ENCODE results near the gene SMCO4. TPM values are rescaled to one million over a fixed set of nuclear protein-coding genes. Genes with fewer than 3 reads are reported as not detected.
A peak's percentile ranks its signal among the peaks of the same experiment; 100 is the strongest.

SMCO4 gene
- total RNA-seq, 1 donor = 15.6 TPM

DNA sequence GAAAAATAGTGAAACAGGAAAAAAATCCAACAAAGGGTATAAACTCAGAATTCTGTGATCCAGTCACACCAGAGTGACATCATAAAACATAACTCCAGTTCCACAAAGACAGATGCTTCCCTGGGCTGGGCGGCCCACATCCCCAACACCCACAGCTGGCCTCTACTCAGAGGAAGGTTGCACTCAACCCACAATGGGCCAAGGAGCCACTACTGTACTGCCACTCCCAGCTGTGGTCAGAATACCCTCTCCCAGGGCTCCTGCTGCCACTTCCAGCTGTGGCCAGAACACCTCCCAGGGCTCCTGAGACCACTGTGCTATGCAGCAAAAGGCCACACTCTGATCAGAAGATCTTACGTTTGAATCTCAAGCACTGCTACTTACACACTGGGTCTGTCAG is 18.3 kb downstream of the SMCO4 start:
- H3K36me3 ChIP-seq (ENCODE audit: insufficient read depth, low read length) = peaks cover 3% of the 10 kb centered on the region
- no peaks in the 10 kb centered on the region for H3K27me3 ChIP-seq (ENCODE audit: insufficient read depth, low read length)
- no peak for DNase-seq (ENCODE audit: insufficient read length, low spot score, missing footprints)
- no peak overlapping the region for H3K4me3 ChIP-seq (ENCODE audit: insufficient read depth, low read length)
- peak overlapping the region; percentile 76 for H3K4me2 ChIP-seq (ENCODE audit: insufficient read depth, low read length)
- TF ChIP-seq, protein P1, sequence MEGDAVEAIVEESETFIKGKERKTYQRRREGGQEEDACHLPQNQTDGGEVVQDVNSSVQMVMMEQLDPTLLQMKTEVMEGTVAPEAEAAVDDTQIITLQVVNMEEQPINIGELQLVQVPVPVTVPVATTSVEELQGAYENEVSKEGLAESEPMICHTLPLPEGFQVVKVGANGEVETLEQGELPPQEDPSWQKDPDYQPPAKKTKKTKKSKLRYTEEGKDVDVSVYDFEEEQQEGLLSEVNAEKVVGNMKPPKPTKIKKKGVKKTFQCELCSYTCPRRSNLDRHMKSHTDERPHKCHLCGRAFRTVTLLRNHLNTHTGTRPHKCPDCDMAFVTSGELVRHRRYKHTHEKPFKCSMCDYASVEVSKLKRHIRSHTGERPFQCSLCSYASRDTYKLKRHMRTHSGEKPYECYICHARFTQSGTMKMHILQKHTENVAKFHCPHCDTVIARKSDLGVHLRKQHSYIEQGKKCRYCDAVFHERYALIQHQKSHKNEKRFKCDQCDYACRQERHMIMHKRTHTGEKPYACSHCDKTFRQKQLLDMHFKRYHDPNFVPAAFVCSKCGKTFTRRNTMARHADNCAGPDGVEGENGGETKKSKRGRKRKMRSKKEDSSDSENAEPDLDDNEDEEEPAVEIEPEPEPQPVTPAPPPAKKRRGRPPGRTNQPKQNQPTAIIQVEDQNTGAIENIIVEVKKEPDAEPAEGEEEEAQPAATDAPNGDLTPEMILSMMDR (IDR thresholded peaks at IDR 0.05; ENCODE audit: extremely low read depth, low read depth, low read length) = no peak
- no peak overlapping the region for H2AFZ ChIP-seq (ENCODE audit: low read length)
- no peaks in the 10 kb centered on the region for H3K9me3 ChIP-seq (ENCODE audit: low read depth, low read length)
- peaks cover 45% of the 10 kb centered on the region for H3K4me1 ChIP-seq (ENCODE audit: insufficient read depth, low read length)
- H3K27ac ChIP-seq (ENCODE audit: low read depth, low read length) = peak overlapping the region; percentile 65
- peaks cover 35% of the 10 kb centered on the region for H3K79me2 ChIP-seq (ENCODE audit: insufficient read depth, low read length)
- H4K20me1 ChIP-seq (ENCODE audit: insufficient read depth, low read length) = peaks cover 3% of the 10 kb centered on the region

DNA sequence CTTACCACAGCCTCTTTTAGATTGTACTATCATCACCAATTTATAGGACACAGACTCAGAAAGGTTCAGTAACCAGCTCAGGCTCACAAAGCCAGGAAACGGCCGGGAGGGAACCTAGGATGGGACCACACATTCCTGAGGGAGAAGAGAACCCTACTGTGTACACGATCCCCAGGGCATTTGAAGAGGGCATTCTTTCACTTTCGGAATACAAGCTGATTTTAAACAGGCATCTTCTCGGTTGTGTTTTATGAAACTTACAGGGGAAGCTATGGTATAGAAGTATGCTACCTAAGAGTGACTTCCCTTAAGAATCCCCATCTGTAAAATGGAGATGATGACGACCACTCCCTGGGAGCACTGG is 19.0 kb downstream of the SMCO4 start:
- H4K20me1 ChIP-seq (ENCODE audit: insufficient read depth, low read length) = peaks cover 3% of the 10 kb centered on the region
- H3K27me3 ChIP-seq (ENCODE audit: insufficient read depth, low read length) = no peaks in the 10 kb centered on the region
- no peaks in the 10 kb centered on the region for H3K9me3 ChIP-seq (ENCODE audit: low read depth, low read length)
- H3K36me3 ChIP-seq (ENCODE audit: insufficient read depth, low read length) = peaks cover 3% of the 10 kb centered on the region
- peaks cover 38% of the 10 kb centered on the region for H3K4me1 ChIP-seq (ENCODE audit: insufficient read depth, low read length)
- peak overlapping the region; percentile 76 for H3K4me2 ChIP-seq (ENCODE audit: insufficient read depth, low read length)
- DNase-seq (ENCODE audit: insufficient read length, low spot score, missing footprints) = no peak
- peak overlapping the region; percentile 43 for H3K4me3 ChIP-seq (ENCODE audit: insufficient read depth, low read length)
- H3K27ac ChIP-seq (ENCODE audit: low read depth, low read length) = peak overlapping the region; percentile 65
- peak overlapping the region; percentile 60 for H2AFZ ChIP-seq (ENCODE audit: low read length)
- TF ChIP-seq, protein P1 (IDR thresholded peaks at IDR 0.05; ENCODE audit: extremely low read depth, low read depth, low read length) = no peak
- H3K79me2 ChIP-seq (ENCODE audit: insufficient read depth, low read length) = peaks cover 35% of the 10 kb centered on the region

DNA sequence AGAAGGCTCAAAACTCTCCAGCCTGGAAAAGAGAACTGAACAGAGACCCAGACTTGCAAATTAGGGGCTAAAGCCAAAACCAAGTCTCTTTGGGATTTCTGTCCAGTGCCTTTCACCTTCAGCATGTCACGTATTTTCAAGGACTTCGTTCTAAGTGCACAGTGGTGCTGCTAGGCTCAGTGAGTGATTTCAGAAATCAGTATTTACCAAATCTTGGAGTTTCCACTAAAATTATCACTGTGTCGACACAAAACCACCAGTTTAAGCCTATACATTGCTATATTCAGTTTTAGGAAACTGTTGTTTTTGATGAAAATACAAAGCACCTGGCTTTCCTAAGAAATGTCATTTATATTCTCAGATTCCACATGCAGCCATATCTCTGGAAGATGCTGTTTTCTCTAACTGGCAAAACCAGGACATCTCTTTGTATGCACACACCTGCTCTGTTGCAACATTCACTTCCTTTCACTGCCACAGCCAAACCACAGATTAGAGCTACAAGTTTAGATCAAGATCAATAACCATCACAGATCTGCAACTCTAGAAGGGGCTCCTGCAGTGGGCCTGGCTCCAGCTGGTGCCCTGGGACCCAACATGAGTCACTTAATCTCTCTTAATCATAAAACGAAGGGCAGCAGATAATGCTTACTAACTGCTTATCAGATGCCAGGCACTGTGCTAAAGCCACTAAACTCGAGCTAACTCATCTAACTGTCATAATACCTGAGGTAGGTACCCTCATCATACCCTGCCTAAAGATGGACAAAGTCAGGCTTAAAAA is 22.3 kb downstream of the SMCO4 start:
- Histone ChIP-seq H3K4me2 (ENCODE audit: insufficient read depth, low read length) (no peak overlapping the region), H3K27ac (ENCODE audit: low read depth, low read length) (no peak overlapping the region), H3K9me3 (ENCODE audit: low read depth, low read length) (no peaks in the 10 kb centered on the region), H3K4me1 (ENCODE audit: insufficient read depth, low read length) (peaks cover 26% of the 10 kb centered on the region), H3K79me2 (ENCODE audit: insufficient read depth, low read length) (peaks cover 17% of the 10 kb centered on the region), H3K27me3 (ENCODE audit: insufficient read depth, low read length) (no peaks in the 10 kb centered on the region), H4K20me1 (ENCODE audit: insufficient read depth, low read length) (peaks cover 1% of the 10 kb centered on the region), H3K4me3 (ENCODE audit: insufficient read depth, low read length) (no peak overlapping the region), H2AFZ (ENCODE audit: low read length) (no peak overlapping the region), H3K36me3 (ENCODE audit: insufficient read depth, low read length) (peaks cover 3% of the 10 kb centered on the region)
- no peak for DNase-seq (ENCODE audit: insufficient read length, low spot score, missing footprints)
- TF ChIP-seq, protein P1 (IDR thresholded peaks at IDR 0.05; ENCODE audit: extremely low read depth, low read depth, low read length) = no peak

DNA sequence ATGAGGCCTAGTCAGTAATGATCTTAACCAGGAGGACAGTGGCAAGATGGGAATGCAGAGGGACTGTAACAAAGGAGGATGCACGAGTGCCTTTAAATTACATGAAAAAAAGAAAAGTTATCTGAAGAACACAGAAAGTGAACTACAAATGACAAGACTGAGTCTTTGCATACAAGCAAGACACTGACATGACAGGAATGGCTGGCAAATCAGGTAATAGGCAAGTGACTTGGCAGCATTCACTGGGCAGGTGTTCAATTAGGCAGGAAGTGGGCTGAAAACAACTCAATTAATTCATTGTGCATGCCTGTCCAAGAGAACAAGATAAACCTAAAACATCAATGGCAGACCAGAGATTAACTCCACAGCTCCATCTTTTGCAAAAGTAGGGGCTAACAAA is 24.0 kb downstream of the SMCO4 start:
- Histone ChIP-seq H3K4me2 (ENCODE audit: insufficient read depth, low read length) (no peak overlapping the region), H3K4me3 (ENCODE audit: insufficient read depth, low read length) (no peak overlapping the region), H3K79me2 (ENCODE audit: insufficient read depth, low read length) (peaks cover 9% of the 10 kb centered on the region), H3K9me3 (ENCODE audit: low read depth, low read length) (no peaks in the 10 kb centered on the region), H2AFZ (ENCODE audit: low read length) (no peak overlapping the region), H4K20me1 (ENCODE audit: insufficient read depth, low read length) (no peaks in the 10 kb centered on the region), H3K36me3 (ENCODE audit: insufficient read depth, low read length) (peaks cover 3% of the 10 kb centered on the region), H3K4me1 (ENCODE audit: insufficient read depth, low read length) (peaks cover 8% of the 10 kb centered on the region), H3K27ac (ENCODE audit: low read depth, low read length) (no peak overlapping the region), H3K27me3 (ENCODE audit: insufficient read depth, low read length) (no peaks in the 10 kb centered on the region)
- DNase-seq (ENCODE audit: insufficient read length, low spot score, missing footprints) = no peak
- TF ChIP-seq, protein P1 (IDR thresholded peaks at IDR 0.05; ENCODE audit: extremely low read depth, low read depth, low read length) = no peak
